ENCODE results near the gene ABLIM2.

ABLIM2 gene

GRCh38 chr4:8158710-8159536, at the start of gene ABLIM2:
Gene ABLIM2, minus strand, starts transcription at chr4:8158813. Its CDS starts 124 bp downstream, at chr4:8158689.
- peak; percentile 96 for DNase-seq

- no peak for DNase-seq
These were observed 48.7 kb upstream of the ABLIM2 start for GRCh38 chr4:8207314-8207713.

DNA sequence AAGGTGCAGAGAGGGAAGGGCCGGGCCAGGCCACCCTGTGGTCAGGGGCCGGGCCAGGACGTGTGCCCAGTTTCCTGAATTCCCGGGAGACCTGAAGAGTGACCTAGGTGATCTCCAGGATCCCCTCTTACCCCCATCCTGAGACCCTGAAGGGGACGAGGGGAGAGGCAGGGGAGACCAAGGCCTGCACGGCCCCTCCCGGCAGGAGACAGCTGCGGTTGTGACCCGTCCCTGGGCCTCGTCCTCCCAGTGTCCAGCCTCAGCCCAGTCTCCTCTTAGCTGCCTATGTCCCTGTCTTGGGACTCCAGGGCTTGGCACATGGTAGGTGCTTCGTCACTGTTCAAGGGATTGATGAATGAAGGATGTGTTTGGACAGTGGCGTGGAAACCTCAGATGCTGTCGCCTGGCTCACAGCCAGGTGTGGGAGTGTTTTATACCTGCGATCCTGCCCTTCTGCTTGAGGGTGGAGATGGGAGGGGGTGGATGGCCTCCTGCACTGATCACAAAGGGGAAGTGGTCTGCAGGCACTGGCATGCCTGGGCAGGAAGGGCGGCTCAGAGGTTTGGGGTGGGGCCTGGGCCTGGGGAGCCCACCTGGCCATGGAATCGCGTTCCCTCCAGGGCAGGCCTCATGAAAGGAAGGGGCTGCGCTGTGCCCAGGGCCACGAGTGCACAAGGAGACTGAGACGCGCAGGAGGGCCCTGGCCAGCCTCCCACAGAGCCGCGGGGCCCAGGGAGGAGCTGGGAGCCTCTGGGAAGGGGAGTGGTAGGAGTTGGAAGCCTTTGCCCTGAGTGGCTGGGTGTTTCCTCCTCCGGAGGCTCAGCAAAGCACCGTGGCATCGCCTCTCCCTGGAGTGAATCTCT, 47.4 kb upstream of the ABLIM2 start:
- DNase-seq, result no peak

DNA sequence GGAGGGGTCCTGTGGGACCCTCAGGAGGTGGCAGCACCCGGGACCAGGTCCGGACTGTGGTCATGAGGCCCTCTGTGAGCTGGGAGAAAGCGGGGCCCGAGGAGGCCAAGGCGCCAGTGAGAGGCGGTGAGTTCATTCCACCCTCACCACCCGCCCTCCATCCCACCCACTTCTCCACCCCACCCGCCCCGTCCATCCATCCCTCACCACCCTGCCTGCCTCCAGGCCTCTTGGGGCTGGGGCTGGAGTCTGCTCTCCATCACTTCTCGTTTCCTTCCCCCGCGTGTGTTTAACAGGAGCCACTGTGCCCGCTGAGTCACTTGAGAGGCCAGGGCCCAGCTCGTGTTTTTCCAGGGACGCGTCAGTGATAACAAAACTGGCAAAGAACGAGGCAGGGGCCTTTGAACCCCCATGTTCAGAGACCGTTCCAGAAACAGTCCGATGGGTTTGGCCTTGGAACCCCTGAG, 46.7 kb upstream of the ABLIM2 start:
- DNase-seq, result no peak

DNA sequence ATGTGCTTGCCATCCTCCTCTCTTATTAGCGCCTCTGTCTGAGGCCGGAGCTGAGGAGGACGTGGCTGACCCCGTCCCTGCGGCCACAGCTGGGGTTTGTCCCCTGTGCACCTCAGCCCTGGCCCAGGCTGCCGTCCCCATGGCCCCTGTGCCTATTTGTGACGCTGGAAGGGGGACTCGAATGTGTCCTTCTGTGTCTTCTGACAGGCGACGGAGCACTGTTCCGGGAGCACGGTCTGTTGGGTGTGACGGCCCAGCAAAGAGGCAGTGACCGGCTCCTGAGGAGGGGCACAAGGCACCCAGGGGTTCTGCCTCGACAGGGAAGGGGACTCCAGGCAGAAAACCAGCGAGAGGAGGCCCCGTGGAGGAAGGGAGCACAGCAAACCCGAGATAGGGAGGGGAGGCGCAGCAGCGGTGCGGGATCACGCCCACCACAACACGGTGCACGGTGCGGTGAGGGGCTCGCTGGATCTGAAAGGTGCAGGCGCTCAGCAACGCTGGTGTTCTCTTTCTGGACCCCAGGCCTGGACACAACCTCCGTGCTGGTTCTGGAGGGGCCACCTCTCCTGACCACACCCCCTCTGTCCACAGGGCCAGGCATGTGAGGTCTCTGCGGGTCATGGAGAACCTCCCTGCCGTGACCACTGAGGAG, 46.1 kb upstream of the ABLIM2 start:
- no peak for DNase-seq

DNA sequence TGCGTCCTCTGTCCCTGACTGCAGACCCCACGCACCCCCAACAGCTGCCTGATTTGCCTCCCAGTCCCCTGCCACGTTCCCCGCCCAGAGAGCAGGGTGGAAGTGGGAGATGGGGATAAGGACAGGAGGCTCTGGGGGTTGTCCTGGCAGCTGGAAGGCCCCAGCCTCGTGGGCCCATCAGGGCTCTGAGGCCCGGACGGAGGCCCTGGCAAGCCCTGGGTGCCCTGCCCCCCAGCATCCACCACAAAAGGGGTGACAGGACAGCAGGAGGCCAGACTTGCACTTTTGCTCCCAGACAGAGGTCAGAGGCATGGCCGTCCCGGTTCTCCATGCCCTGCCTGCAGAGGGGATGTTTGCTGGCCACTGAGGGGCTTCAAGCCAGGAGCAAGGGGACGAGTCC, 45.2 kb upstream of the ABLIM2 start:
- no peak for DNase-seq

DNA sequence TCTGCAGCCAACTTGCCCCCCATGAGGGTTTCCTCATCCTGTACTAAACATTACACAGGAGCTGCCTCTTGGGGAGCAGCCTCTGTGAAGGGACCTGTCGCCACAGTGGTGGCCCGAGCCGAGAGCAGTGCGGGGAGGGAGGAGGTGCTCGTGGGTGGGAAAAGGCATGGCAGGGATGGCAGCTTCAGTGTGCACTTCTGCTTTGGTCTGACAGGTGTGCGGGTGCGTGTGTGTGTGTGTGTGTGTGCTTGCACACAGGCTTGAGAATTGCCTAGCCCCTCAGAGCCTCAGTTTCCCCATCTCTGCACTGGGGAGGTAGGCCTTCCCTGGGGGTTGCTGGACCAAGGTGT, 44.4 kb upstream of the ABLIM2 start:
- DNase-seq, result no peak

GRCh38 chr4:8202108-8203051, 43.8 kb upstream of the ABLIM2 start:
- no peak for DNase-seq

DNA sequence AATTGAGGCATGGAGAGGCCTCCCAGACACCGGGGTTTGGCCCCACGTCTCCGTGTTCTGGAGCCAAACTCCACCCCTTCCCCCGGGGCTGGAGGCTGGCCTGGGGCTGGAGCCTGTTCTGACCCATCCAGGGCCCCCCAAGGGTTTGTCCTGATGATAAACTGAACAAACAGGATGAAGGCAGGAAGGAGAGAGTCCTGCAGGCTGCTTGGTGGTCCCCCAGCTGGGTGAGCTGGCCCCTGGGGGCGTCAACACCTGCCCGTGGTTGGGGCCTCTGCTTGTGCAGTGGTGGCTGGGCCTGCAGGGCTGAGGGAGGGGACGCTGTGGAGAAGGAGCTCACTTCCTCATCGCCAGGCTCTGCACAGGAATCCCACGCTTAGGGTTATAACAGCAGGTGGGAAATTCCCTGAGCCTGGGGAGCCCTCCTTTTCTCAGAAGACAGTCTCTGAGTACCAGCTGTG, 42.7 kb upstream of the ABLIM2 start:
- DNase-seq, result no peak

GRCh38 chr4:8200302-8200975, 41.8 kb upstream of the ABLIM2 start:
- DNase-seq, result no peak

DNA sequence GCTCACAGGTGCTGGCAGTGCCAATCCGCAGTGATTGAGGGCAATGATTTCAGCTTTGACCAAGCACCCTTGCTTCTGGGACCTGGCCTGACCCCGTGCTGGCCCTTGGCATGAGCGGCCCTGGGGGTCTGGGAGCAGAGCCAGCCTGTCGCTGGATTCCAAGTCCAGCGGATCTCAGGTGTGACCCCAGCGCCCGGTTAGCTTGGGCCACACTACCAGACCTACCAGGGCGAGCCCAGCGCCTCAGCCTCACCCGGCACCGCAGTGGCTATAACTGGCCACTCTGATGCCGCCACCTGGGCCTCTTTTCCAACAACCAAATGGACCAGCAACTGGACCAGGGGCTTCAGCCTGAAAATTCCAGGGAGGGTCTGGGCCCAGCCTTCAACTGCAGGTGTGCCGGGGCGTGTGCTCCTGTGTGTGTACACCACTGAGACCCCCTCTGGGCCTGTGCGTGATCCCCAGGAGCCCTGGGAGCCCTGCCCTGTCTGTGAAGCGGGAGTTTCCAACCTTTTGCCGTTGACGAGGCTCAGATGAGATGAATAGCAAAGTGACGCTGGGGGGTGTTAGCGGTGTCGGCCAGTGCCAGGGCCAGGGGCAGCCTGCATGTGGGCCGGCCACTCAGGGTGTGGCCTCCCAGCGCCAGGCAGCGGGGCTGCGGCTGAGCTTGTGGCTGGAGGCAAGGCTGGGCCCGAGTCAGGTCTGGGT, 41.1 kb upstream of the ABLIM2 start:
- DNase-seq, result no peak

DNA sequence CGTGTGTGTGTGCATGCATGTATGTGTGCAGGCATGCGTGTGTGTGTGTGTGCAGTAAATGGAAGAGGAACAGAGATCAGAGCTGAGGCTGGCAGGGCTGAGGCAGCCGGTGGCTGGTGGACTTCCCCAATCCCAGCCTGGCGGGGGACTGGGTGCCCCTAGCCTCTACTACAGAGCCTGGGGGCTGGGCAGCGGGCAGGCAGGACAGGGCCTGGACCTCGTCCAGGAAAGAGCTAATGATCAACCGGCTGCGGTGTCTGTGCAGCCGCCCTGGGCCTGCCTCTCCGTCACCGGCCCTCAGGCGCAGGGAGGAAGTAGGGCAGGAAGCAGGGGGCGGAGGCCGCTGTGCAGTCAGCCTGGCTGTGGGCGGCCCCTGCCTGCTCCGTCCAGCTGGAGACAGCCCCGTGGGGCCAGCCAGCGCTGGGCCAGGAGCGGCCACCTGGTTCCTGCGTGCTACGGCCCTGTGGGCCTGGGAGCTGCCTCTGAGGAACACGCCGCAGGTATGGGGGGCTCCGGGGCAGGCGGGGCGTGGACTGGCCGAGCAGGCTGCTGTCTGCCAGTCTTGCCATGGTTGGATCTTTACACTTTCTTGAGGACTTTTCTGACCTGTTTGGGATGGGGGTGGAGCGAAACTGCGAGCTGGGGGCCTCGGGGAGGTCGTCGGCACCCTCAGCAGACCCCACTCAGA, 40.4 kb upstream of the ABLIM2 start, which contains the start of gene SH3TC1:
TSS of gene SH3TC1 (plus strand) at position 385 of the 688 bp plus-strand sequence. CDS start 5,905 bp downstream, outside the sequence.
- DNase-seq, result no peak

DNA sequence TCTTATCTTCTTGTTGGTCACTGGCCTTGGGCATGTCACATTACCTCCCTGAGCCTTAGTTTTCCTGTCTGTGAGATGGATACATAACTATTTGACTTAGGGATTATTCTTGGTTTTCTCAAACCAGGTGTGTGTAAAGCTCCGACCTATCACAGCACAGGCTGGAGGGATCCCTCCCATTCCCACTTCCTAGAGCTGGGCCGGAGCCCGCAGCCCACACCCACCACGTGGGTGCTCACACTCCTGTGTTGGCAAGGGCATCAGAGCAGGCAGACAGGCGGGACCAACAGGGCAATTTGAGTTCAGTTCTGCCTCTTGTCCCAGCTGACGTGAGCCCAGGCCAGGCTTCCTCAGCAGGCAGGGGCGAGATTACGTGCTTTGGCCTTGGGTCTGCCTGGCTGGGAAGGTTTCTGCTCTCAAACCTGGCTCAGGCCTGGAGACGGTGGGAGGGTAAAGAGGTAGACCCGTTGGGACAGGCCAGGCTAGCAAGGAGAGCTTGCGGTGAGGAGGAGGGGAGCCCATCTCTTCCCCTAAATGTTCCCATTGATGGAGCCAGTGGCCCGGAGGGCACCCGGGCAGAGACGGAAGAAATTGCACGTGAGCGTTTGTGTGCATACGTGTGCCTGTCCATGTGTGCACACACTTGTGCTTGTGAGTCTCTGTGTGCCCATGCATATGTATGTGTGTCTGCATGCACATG, 39.7 kb upstream of the ABLIM2 start:
- no peak for DNase-seq

DNA sequence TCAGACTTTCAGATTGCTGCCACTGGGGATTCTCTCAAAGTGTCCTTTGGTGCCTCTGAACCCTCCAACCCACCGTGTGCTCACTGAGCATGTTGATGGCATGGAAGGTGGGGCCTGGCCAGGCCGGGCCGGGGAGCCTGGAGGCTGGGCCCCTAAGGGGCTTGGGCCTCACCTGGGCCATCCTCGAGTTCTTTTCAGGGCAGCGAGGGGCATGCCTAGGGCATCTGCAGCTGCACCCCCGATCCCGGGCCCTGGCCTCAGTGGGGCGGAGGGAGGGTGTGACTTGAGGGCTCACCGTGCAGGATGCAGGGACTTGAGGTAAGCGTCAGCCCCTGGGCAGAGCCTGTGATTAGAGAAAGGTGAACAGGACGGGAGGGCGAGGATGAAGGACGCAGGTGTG, 38.9 kb upstream of the ABLIM2 start:
- DNase-seq, result no peak

- DNase-seq, result no peak
These were observed 37.3 kb upstream of the ABLIM2 start for GRCh38 chr4:8195841-8196458.

DNA sequence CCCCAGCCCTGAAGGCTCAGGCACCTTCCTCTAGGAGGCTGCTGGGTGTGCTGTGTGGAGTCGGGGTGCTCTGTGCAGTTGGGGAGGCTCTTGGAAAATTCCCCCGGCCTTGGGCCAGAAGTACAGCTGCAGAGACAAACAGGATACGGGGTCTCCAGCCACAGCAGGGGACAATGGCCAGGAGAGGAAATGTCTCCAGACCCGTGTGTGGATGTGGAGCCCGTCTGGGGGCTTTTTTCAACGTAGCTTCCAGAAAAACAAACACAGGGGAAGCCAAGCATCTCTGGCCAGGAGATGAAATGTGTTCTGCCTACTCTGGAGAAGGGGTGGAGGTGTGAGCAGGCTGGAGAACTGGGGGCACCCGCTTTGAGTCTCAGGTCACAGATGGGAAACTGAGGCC, 36.8 kb upstream of the ABLIM2 start:
- no peak for DNase-seq

DNA sequence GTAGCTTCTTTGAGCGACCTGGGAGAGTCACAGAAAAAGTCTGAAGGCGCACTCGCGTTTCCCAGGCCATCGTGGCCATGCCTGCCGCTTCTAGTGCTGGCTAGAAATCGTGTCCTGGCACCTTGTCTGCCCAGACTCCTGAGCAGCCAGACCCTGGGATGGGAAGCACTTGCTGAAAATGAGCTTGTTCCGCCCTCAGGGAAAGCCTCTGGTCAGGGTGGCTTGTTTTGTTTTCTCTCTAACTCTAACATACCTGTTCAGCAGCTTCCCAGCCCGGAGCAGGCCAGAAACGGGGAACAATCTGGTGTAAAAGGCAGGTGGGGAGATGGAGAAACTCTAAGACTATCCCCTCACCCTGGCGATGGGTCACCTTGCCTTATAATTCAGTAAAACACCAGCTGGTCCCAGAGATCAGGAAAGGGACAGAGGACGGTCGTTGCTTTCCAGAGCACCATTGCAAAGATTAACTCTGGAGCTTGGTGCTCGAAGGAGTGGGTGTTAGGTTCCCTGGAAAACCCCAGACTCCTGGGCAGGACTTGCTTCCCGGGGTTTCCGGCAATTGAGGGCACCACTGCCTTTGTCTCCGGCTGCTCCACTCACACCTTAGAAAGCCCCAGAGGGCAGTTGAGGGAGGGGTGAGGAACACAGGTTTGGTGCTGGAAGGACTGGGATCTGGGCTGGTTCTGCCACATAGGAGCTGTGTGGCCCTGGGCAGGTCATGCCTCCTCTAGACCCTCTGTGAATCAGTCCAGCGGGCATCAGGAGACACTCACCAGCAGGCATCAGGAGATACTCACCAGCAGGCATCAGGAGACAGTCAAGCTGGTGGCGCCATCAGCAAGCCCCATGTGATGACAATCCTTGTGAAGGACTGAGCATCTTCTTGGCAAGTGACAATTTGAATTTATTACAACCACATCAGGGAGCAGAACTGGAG, 36.0 kb upstream of the ABLIM2 start:
- DNase-seq, result no peak
